Measurements from ENCODE around the gene ADD3.

- TF ChIP-seq POLR2AphosphoS5 (IDR thresholded peaks at IDR 0.05; ENCODE audit: low read depth, low read length) (no peak), FOXO1 (CRISPR knock-in tag; IDR thresholded peaks at IDR 0.05) (no peak), ZNF552 (CRISPR knock-in tag; IDR thresholded peaks at IDR 0.05; ENCODE audit: borderline replicate concordance) (no peak), ZBTB49 (CRISPR knock-in tag; IDR thresholded peaks at IDR 0.05; ENCODE audit: borderline replicate concordance) (no peak), STAG1 (CRISPR knock-in tag; IDR thresholded peaks at IDR 0.05) (no peak), MAX (IDR thresholded peaks at IDR 0.05) (no peak), ZNF143 (CRISPR knock-in tag; IDR thresholded peaks at IDR 0.05) (no peak), NR3C1 (CRISPR knock-in tag; IDR thresholded peaks at IDR 0.05) (no peak), ELK4 (CRISPR knock-in tag; IDR thresholded peaks at IDR 0.05; ENCODE audit: borderline replicate concordance) (no peak), MTF1 (CRISPR knock-in tag; IDR thresholded peaks at IDR 0.05) (no peak), ZNF646 (CRISPR knock-in tag; IDR thresholded peaks at IDR 0.05) (no peak)
- TF ChIP-seq, protein P1, sequence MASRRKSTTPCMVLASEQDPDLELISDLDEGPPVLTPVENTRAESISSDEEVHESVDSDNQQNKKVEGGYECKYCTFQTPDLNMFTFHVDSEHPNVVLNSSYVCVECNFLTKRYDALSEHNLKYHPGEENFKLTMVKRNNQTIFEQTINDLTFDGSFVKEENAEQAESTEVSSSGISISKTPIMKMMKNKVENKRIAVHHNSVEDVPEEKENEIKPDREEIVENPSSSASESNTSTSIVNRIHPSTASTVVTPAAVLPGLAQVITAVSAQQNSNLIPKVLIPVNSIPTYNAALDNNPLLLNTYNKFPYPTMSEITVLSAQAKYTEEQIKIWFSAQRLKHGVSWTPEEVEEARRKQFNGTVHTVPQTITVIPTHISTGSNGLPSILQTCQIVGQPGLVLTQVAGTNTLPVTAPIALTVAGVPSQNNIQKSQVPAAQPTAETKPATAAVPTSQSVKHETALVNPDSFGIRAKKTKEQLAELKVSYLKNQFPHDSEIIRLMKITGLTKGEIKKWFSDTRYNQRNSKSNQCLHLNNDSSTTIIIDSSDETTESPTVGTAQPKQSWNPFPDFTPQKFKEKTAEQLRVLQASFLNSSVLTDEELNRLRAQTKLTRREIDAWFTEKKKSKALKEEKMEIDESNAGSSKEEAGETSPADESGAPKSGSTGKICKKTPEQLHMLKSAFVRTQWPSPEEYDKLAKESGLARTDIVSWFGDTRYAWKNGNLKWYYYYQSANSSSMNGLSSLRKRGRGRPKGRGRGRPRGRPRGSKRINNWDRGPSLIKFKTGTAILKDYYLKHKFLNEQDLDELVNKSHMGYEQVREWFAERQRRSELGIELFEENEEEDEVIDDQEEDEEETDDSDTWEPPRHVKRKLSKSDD (CRISPR knock-in tag; IDR thresholded peaks at IDR 0.05; ENCODE audit: low read depth): no peak
These were observed 4.3 kb upstream of the ADD3 start for GRCh38 chr10:110003524-110003885.

Measured in HepG2 (cell line).